Kasumi-1 (cell line): ENCODE results near the gene SLC6A6.
A peak's percentile ranks its signal among the peaks of the same experiment; 100 is the strongest.

Source experiments
- DNase-seq, 2 experiments: peaks; one replicate each; lab custom pipeline; 2025; lab: John Stamatoyannopoulos, UW

Gene SLC6A6

DNA sequence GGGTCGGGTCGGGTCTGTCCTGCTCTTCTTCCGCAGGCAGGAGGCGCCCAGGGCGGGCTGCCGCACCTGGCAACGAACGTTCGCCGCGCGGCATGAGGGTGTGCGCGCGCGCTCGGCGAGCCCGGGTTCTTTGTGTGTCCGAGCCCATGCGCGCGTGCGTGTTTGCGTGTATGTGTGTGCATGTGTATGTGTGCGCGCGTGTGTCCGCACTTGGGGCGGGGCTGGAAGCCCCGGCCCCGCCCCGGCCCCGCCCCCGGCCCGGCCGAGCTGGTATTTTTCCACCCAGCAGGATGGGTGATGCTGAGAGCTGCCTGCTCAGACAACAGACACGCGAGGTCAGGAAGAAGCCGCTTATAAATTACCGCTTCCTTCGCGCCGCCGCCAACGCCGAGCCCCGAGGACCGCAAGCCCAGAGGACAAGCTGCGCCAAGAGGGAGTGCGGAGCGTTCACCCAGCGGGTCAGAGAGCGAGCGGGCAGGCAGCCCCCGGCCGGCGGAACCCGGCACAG lies at the start of gene SLC6A6:
SLC6A6 (plus strand) TSS at position 303 of the 508 bp plus-strand sequence. CDS start 41,029 bp downstream, outside the sequence.
- peak; percentile 85 for DNase-seq

DNA sequence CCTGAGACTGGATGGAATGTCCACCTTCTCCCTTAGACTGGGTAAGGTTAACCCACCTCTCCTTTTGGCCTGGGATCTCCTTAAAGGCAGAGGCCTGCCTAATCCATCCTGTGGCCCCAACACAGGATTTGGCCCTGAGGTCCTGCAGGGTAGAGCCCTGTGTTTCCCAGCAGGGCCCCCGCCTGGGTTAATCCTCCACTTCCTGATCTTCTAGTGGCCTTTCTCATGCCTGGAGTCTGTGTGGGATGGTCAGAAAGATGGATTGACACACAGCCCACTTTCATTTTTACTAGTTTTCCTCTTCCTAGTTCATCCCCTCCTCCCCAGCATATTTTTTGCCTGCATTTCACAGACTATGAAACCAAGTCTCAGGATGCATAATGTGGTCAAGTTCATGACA lies 48.9 kb upstream of the SLC6A6 start:
- no peak for DNase-seq

DNA sequence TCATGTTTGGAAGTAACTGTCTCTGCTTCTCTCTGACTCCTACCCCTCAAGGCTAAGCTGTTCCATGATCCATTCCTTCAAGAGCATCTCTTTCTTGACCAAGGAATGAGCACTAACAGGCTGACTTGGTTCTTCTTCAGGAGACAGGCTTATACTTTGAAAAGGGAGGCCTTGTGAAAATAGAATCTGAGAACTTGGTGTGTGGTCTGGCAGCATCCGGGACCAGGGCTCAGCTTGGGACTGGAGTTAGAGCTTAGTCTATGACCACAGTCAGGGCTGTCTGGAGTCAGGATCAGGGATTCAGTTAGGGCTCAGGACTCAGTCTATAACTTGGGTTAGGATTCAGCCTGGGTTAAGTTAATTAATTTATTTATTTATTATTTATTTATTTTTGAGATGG lies 44.9 kb upstream of the SLC6A6 start:
- DNase-seq: no peak

DNA sequence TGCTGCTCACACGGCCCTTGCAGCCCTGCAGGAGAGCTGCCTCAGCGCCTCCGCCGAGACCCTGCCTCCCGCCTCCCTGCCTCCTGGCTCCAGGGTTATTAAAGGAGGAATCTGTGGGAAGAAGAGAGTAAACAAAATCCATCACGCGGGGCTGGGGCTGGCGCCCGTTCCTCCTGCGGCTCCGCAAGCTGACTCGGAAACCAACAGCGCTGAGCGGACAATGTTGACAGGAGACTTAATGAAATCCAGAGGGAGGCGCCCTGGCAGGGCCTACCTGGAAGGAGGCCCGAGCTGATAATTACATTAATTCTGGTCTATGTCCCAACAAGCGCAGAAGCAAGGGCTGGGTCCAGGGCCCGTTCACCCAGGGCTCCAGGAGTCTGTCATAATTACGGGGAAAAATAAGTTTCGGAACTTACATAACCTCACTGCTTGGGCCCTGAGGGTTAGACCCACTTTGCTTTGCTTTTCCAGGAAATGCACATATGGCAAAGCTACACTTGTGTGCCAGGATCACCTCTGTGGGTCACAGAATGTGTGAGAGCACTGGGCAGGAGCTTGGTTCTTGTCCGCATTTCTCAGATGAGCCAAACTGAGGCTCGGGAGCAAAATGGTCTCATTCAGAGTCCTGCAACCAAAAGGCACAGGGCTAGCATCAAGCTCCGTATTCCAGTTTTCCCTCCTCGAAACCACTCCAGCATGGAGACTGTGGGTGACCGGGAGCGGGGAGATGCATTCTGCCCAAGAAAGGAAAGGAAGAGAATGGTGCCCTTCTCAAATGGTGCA lies 43.8 kb upstream of the SLC6A6 start:
- no peak for DNase-seq

DNA sequence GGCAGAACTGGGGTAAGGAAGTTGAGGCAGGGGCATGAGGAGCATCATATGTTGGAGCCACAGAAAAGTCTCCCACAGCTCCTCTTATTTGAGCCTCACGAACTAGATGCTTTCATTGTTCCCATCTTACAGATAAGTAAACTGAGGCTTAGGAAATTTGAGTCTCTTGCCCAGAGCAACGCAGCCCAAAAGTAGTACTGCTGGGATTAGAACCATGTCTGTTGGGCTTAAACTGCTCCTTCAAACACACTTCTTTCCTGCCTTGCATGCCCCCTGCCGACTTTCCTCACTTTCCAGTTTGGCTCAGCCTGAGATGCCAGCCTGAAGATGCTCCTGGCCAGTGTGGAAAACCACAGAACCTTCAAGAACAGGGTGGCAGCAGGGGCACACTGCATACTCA lies 43.1 kb upstream of the SLC6A6 start:
- no peak for DNase-seq

DNA sequence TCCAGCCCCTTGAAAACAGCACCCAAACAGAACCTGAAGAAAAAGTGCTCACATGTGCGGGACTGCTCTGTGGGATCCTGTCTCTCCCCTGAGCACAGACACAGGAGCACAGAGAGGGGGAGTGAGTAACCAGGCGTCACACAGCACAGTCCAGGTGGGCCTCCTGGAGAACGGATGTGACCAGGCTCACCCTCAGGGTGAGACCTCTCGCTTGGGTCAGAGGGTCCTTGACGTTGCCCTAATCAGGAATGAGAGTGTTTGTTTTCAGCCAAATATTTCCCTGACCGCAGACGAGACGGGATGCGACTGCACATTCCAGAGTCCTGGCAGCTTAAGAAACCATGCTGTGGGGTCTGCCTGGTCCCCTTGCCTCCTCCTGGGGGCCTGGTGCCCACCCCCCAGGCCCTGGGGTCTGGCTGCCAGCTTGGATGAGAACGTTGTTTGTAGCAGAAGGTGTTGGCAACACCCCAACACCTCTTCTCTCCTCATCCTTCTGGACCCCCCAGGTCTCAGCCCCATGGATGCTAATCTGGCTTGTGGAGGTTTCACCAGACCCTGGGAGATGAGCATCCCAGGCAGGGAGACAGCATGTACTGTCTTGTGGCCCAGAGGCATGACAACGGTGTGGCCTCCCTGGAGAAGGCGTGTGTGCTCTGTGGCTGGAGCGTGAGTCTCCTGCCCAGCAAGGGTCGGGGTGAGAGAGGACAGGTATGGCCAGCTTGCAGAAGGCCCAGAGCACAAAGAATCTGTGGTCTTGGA lies 42.1 kb upstream of the SLC6A6 start:
- no peak for DNase-seq

DNA sequence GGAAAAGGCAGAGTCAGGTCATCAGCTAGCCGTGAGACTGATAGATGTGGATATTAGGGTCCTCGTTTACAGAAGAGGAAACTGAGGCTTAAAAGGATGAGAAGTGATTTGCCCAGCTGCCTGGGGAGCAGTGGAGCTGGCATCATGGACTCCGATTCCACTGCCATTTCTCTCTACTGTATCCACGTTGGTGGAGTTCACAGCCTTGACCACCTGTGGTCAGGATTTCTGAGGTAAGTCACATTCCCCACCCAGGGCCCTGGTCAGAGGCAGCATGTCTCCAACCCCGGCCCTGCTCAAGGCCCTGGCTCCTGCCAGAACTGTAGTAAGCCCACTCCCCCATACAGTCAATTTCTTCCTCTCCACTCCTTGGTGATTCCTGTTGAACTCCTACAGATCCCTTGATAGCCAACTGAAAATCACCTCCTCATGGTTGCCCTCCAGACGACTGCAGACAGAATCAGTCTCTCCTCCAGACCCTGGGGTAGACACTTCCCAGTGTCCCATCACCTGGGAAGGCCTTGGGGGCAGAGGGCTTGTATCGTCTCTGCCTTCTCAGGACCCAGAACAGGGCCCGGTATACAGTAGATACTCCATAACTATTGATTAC lies 41.2 kb upstream of the SLC6A6 start:
- no peak for DNase-seq

DNA sequence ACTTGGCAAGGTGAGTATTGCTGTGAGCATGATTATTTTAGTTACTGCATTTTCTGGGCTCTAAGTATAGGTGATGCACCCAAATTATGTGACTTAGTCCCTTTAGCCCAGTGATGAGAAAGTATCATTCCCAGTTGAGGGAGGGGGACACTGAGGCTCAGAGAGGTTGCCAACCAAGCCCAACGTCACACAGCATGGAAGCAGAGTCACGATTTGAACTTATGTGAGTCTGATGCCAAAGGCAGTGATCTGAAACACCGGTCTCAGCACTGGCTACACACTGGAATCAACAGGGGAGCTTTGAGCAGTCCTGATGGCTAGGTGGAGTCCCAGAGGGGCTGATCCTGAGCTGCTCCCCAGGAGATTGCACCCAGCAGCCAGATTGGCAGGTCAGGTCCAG lies 39.5 kb upstream of the SLC6A6 start:
- no peak for DNase-seq

DNA sequence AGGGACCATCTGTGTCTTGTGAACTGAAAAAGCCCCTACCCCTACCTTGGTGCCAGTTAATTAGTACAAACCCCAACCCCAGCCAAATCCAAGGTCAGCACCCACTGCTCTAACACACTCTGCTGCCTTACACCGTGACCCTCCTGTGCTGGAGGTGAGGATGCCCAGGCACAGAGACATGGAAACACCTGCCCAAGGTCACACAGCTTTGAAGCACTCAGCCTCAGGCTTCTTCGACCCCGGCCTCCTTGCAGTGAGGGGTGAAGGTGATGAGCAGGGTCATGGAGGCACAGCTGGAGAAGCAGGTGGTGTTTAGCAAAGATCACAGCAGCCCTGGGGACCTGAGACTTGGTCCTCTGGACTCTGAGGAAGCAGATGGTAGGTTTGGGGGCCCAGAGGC lies 39.0 kb upstream of the SLC6A6 start:
- DNase-seq: no peak

DNA sequence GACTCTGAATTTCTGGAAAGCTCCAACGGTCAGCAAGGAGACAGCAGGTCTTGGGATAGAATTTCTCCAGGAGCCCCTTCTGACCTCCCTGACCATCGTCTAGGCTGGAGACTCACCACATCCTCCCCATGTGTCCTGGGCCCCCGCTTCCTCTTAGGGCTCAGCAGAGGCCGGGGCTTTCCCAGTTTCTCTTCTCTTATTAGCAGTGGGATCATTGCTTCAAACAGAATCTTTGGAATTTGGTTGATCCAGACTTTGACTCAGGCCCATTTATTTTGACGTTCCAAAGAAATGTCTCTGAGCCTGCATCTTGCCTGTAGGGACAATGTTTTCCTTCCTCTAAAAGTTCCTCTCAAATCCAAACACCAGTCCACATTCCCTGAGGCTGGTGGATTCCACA lies 38.4 kb upstream of the SLC6A6 start:
- no peak for DNase-seq

DNA sequence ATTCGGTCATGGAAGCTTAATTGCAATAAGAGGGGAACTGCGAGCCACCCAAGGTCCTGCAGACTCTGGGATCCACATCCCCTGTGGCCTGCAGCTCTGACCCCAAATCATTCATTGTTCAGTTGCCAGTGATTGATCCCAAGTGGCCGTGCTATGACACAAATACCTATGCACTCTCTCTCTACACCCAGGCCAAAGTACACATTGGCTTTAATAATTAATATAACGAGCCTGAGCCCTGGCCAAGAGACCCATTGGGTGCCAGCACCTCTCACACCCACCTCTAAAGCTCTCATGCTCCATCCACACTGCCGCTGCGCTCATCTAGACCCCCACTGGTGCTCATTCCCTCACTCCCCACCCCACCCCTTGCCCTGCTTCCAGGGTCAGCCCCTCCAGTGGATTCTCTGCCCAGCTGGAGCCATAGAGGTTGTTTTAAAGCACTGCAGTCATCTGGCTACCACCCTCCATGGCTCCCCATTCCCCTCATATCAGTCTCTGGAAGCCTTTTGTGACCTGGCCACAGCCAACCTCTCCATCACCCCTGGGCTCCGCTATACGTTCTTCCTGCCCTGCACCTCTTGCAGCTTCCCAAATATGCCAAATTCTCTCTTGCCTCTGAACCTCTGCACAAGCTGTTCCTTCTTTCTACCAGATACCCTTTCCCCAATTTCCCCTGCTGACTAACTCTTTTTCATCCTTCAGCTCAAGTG lies 37.7 kb upstream of the SLC6A6 start:
- no peak for DNase-seq

DNA sequence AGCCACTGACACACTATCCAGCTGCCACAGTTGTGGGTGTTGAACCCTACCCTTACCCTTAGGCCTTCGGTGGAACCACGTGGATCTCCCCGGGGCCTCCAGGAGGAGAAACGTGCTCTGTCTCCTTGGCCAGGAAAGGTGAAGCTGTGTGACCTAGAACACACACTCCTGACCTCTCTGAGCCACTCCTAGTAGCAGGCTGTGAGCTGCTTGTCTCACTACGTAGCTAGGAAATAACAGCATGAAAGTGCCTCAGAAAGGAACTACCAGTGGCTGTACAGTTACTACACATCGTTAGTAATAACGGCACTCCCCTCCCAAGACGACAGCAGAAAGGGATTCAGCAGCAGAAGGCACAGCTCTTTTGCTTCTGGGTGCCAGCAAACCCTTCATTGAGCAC lies 36.2 kb upstream of the SLC6A6 start:
- DNase-seq: no peak

DNA sequence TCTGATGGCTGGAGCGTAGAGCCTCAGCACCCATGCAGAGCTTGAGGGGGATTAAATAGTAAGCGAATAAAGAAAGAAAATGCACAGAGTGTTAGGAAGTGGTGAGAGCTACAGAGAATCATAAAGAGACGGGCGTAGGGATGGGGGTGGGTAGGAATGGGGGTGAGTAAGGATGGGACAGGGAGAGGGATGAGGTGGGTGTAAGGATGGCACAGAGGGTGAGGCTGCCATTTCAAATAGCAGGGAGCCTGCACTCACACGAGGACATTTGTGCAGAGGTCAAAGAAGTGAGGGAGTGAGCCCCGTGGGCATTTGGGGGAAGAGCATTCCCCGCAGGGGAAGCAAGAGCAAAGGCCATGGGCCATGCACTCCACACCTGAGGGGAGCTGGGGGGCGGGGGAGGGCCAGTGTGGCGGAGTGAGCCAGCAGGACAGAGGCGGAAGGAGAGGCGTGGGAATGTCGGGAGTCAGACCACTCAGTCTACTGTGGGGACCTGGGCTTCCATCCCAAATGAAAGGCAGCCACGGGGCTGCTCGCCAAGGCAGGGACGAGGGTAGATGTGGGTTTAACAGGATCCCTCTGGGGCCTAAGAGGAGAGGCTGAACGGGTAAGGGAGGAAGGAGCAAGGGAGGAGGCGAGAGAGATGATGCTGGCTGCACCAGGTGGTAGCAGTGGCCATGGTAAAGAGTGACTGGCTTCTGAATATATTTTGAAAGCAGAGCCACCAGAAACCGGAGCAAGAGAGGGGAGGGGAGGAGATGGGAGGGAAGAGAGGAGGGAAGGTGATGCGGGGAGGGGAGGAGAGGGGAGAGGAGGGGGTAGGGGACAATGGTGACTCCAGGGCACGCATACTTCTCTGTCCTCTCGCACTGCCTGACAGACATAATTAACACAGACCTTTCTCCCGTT lies 35.2 kb upstream of the SLC6A6 start:
- DNase-seq: no peak

DNA sequence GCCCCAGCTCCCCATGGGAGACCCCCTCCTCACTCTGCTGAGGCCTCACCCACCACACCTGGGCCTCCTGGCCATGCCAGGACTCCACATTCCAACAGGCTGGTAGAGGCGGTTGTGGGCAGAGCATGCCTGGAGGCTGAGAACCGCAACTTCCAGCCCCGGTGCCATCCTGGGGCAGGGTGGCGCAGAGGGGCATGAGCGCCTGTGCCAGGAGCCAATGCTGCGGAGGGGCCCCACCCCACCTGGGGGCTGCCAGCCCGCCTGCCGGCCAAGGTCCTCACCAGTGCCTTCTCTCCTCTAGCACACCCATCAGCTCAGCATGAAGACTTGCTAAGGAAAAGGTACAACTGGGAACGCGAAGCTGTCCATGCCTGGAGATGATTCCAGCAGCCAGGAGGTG lies 34.3 kb upstream of the SLC6A6 start:
- no peak for DNase-seq

DNA sequence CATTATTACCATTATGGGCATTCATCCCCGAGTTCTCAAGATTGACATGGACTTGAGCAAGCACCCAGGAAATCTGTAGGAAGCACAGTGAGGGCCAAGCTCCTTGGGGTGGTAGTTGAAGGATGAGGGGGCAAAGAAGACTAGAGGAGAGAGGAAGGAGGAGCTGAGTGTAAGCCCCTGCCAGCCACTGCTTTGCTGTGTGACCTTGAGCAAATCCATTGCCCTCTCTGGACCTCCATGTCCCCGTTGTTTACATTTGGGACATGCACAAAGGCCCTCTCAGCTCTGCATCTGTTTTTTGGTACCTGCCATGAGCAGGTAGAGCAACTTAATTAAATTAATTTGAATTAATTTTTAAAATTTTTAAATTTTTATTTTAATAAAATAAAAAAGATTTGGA lies 33.5 kb upstream of the SLC6A6 start:
- no peak for DNase-seq

DNA sequence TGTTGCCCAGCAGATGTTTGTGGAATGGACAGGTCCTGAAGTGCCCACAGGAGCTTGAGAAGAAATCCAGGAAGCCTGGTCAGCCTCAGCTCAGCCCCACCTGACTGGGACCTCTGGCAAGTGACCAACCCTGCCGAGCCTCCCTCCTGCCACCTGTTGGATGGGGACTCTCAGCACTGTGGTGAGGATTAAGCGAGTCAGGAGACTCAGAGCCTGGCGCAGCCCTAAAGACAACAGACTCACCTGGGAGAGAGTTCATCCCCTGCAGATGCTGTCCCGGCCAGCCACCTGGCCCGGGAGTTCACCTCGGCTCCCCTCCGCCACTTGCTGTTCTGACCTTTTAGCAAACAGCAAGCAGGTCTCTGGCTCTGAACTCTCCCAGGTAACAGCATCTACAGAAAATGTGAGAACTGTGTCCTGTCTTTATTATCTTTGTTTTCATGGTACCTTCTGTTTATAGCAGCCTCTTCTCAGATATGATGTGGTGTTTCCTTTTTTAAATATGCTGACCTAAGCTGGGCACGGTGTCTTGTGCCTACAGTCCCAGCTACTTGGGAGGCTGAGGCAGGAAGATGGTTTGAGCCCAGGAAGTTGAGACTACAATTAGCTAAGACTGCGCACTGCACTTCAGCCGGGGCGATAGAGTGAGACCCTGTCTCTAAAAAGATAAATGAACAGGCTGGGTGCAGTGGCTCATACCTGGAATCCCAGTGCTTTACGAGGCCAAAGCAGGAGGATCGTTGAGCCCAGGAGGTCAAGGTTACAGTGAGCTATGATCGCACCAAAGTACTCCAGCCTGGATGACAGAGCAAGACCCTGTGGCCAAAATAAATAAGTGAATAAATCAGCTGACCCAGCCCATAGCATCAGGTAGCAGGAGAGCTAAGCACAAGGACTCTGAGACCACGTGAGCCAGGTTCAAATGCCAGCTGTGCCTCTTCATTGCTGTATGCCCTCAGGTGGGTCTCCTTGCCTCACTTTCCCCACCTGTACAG lies 32.4 kb upstream of the SLC6A6 start:
- no peak for DNase-seq

DNA sequence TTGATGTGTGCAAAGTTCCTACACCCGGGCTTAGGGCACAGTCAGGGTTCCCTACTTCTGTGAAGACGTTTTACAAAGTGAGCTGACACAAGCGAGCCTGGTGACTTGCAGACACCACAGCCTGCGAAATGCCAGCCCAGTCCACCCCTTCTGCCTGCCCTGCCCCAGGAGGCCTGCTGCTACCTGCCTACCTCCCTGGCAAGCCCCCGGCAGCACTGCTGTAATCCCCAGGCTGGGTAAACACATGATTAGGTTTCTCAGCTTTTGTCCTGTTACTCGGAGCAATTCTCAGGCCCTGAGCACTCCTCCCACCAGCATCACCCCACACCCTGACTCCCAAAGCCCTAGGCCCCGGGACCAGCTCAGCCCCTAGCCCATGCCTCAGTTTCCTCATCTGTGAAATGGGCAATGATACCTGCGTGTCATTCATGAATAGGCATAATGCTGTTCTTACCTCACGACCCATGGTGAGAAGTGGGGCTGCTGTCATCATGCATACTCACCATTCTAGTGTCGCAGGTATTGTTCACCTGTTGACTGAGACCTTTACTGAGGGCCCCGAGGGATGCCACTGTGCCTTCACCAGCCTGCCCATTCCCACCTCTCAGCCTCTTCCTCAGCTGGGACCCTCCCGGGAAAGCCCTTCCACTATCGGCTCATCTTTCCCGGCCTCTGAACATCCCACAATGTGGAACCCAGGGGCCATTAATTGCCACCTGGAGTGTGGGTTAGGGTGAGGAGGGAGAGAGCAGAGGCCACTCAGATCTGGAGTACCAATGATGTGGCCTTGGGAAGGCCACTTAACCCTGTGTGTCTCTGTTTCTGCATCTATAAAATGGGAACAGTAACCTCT lies 31.5 kb upstream of the SLC6A6 start:
- no peak for DNase-seq

DNA sequence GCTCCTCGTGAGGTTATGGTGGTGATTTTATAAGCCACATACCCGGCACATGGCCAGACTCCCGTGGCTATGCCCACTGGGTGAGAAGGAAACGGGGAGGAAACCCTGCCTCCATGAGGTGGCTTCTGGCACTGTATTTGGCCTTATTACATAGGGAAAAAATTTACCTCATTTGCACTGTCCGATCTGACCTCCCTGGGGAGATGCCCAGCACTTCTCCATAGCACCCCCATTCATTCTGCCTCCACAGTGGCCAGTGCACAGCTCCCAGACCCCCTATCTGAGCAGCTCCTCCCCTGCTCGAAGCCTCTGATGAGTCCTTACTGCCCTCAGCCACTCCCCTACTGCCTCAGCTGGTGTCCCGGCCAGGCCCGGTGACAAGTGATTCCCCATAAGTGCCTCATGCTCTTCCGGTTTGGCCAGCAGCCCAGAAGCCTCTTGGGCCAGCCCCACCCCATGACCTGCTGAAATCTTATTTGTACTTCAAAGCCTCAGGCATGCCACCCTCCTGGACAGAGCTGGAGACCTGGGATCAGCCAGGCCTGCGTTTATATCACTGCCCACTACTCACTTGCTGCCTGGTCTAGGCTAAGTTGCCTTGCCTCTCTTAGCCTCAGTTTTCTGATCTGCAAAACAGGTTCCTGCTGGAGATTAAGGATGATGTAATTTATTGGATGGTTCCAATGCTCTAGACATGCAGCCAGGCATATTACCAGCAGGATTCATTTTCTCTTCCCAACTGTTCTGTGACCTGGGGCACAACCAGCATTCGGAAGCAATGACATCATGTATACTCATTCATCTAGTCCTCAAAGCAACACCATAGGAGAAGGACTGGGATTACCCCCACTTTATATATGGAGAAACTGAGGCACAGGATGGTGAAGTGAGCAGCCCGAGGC lies 30.6 kb upstream of the SLC6A6 start:
- peak; percentile 52 to 60 for DNase-seq
